HEK293 (cell line): ENCODE data around the gene DUSP10.

Experiments
- EGR2 ChIP-seq: fragments of 450-650 bp; formaldehyde crosslinking; IDR thresholded peaks from 2 replicates; pipeline ENCODE4 v1.5.1; 2016; ENCODE audit warnings: low read depth, missing biosample characterization, missing genetic modification characterization
- KLF9 ChIP-seq: fragments of 450-650 bp; formaldehyde crosslinking; IDR thresholded peaks from 2 replicates; pipeline ENCODE4 v1.5.1; 2016; ENCODE audit warnings: missing biosample characterization, missing genetic modification characterization, low read depth
- MYNN ChIP-seq: fragments of 450-650 bp; formaldehyde crosslinking; IDR thresholded peaks from 2 replicates; pipeline ENCODE4 v1.5.1; 2016; ENCODE audit warnings: missing biosample characterization, missing genetic modification characterization, borderline replicate concordance
- OSR2 ChIP-seq: fragments of 450-650 bp; formaldehyde crosslinking; IDR thresholded peaks from 2 replicates; pipeline ENCODE4 v1.5.1; 2016; ENCODE audit warnings: missing biosample characterization, missing genetic modification characterization
- OVOL3 ChIP-seq: fragments of 450-650 bp; formaldehyde crosslinking; IDR thresholded peaks from 2 replicates; pipeline ENCODE4 v1.5.1; 2016; ENCODE audit warnings: missing biosample characterization, missing genetic modification characterization
- REPIN1 ChIP-seq: fragments of 450-650 bp; formaldehyde crosslinking; IDR thresholded peaks from 2 replicates; pipeline ENCODE4 v1.5.1; 2017; ENCODE audit warnings: missing biosample characterization, missing genetic modification characterization, low read depth
- TRIM28 ChIP-seq: IDR thresholded peaks from 2 replicates; pipeline ENCODE4 v1.6.1; 2011; ENCODE audit warnings: low read length, control low read depth, borderline replicate concordance
- ZNF174 ChIP-seq: fragments of 450-650 bp; formaldehyde crosslinking; IDR thresholded peaks from 2 replicates; pipeline ENCODE4 v1.5.0; 2017; ENCODE audit warnings: missing biosample characterization, mild to moderate bottlenecking, missing genetic modification characterization
- ZNF2 ChIP-seq: fragments of 450-650 bp; formaldehyde crosslinking; IDR thresholded peaks from 2 replicates; pipeline ENCODE4 v1.5.1; 2016; ENCODE audit warnings: missing biosample characterization, missing genetic modification characterization
- ZNF211 ChIP-seq: fragments of 450-650 bp; formaldehyde crosslinking; IDR thresholded peaks from 2 replicates; pipeline ENCODE4 v1.5.1; 2016; ENCODE audit warnings: low read depth, missing biosample characterization, missing genetic modification characterization
- ZNF23 ChIP-seq: fragments of 450-650 bp; formaldehyde crosslinking; IDR thresholded peaks from 2 replicates; pipeline ENCODE4 v1.5.1; 2016; ENCODE audit warnings: missing biosample characterization, missing genetic modification characterization, borderline replicate concordance
- ZNF266 ChIP-seq: fragments of 450-650 bp; formaldehyde crosslinking; IDR thresholded peaks from 2 replicates; pipeline ENCODE4 v1.5.1; 2016; ENCODE audit warnings: missing biosample characterization, missing genetic modification characterization, low read depth
- ZNF311 ChIP-seq: fragments of 450-650 bp; formaldehyde crosslinking; IDR thresholded peaks from 2 replicates; pipeline ENCODE4 v1.5.1; 2017; ENCODE audit warnings: missing biosample characterization, missing genetic modification characterization, borderline replicate concordance
- ZNF341 ChIP-seq: fragments of 450-650 bp; formaldehyde crosslinking; IDR thresholded peaks from 2 replicates; pipeline ENCODE4; 2016; ENCODE audit warnings: low read depth, missing biosample characterization, missing genetic modification characterization
- ZNF366 ChIP-seq: fragments of 450-650 bp; formaldehyde crosslinking; conservative IDR thresholded peaks from 2 replicates; pipeline ENCODE4 v1.5.1; 2016; ENCODE audit warnings: missing biosample characterization, missing genetic modification characterization
- ZNF510 ChIP-seq: fragments of 450-650 bp; formaldehyde crosslinking; IDR thresholded peaks from 2 replicates; pipeline ENCODE4 v1.5.1; 2018; ENCODE audit warnings: mild to moderate bottlenecking, missing genetic modification characterization, missing biosample characterization; ENCODE audit not compliant: insufficient replicate concordance
- ZNF529 ChIP-seq: fragments of 450-650 bp; formaldehyde crosslinking; IDR thresholded peaks from 2 replicates; pipeline ENCODE4 v1.5.1; 2017; ENCODE audit warnings: missing genetic modification characterization, missing biosample characterization; ENCODE audit not compliant: insufficient replicate concordance
- ZNF560 ChIP-seq: fragments of 450-650 bp; formaldehyde crosslinking; IDR thresholded peaks from 2 replicates; pipeline ENCODE4 v1.5.1; 2017; ENCODE audit warnings: missing biosample characterization, missing genetic modification characterization, borderline replicate concordance
- ZNF623 ChIP-seq: fragments of 450-650 bp; formaldehyde crosslinking; IDR thresholded peaks from 2 replicates; pipeline ENCODE4 v1.5.1; 2016; ENCODE audit warnings: missing biosample characterization, missing genetic modification characterization
- ZNF658 ChIP-seq: fragments of 450-650 bp; formaldehyde crosslinking; IDR thresholded peaks from 2 replicates; pipeline ENCODE4; 2016; ENCODE audit warnings: missing biosample characterization, missing genetic modification characterization
- ZNF843 ChIP-seq: fragments of 450-650 bp; formaldehyde crosslinking; IDR thresholded peaks from 2 replicates; pipeline ENCODE4 v1.5.1; 2016; ENCODE audit warnings: missing biosample characterization, missing genetic modification characterization
- TF ChIP-seq, protein P1 (sequence below): fragments of 450-650 bp; formaldehyde crosslinking; IDR thresholded peaks from 2 replicates; pipeline ENCODE4 v1.5.1; 2016; ENCODE audit warnings: missing biosample characterization, missing genetic modification characterization, borderline replicate concordance
- TF ChIP-seq, protein P2 (sequence below): IDR thresholded peaks from 2 replicates; pipeline ENCODE4 v1.6.1; 2011; ENCODE audit warnings: mild to moderate bottlenecking, low read depth, low read length, borderline replicate concordance
- TF ChIP-seq, protein P3 (sequence below): fragments of 450-650 bp; formaldehyde crosslinking; optimal IDR thresholded peaks from 2 replicates; pipeline ENCODE3; 2016; ENCODE audit warnings: missing biosample characterization, mild to moderate bottlenecking, missing genetic modification characterization
- TF ChIP-seq, protein P4 (sequence below): fragments of 450-650 bp; formaldehyde crosslinking; IDR thresholded peaks from 2 replicates; pipeline ENCODE4 v1.5.1; 2016; ENCODE audit warnings: missing biosample characterization, missing genetic modification characterization
- TF ChIP-seq, protein P5 (sequence below): fragments of 450-650 bp; formaldehyde crosslinking; IDR thresholded peaks from 2 replicates; pipeline ENCODE4 v1.5.1; 2016; ENCODE audit warnings: missing biosample characterization, missing genetic modification characterization

DUSP10 gene

DNA sequence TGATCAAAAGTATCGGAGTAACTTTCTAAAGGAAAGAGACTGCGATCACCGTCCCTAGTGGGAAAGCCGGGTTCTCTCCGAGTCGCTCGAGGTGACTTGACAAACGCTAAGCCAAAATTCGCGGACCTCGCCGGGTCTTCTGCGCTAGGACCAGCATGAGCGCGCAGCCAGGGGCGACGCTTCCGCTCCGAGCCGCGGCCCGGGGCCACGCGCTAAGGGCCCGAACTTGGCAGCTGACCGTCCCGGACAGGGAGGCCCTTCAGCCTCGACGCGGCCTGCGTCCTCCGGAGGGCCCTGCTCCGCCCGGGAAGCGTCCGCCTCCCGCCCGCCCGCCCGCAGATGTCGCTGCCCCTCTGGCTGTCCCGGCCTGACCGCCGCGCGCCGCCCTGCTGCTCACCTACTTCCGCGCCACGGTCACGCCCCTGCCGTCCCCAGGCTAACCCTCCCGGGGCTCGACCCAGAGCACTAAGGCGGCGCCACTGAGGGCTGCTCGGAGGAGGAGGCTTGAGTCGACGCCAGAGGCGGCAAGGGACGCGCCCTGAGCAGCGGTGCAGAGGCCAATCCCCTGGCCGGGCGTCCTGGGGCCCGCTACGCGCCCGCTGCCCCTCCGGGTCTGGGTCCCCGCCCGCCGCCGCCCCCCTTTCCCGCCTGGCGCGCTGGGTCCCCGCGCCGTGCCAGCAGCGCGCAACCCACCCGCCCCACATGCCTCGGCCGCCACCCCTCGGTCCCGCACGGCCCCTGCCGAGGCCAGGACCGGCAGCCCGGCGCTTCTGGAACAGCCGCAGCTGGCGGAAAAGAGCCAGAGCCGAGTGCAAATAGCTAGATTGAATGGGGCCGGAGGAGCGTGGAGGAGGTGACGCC, 896 bp upstream of the DUSP10 start (continued):
- TF ChIP-seq, protein P1, sequence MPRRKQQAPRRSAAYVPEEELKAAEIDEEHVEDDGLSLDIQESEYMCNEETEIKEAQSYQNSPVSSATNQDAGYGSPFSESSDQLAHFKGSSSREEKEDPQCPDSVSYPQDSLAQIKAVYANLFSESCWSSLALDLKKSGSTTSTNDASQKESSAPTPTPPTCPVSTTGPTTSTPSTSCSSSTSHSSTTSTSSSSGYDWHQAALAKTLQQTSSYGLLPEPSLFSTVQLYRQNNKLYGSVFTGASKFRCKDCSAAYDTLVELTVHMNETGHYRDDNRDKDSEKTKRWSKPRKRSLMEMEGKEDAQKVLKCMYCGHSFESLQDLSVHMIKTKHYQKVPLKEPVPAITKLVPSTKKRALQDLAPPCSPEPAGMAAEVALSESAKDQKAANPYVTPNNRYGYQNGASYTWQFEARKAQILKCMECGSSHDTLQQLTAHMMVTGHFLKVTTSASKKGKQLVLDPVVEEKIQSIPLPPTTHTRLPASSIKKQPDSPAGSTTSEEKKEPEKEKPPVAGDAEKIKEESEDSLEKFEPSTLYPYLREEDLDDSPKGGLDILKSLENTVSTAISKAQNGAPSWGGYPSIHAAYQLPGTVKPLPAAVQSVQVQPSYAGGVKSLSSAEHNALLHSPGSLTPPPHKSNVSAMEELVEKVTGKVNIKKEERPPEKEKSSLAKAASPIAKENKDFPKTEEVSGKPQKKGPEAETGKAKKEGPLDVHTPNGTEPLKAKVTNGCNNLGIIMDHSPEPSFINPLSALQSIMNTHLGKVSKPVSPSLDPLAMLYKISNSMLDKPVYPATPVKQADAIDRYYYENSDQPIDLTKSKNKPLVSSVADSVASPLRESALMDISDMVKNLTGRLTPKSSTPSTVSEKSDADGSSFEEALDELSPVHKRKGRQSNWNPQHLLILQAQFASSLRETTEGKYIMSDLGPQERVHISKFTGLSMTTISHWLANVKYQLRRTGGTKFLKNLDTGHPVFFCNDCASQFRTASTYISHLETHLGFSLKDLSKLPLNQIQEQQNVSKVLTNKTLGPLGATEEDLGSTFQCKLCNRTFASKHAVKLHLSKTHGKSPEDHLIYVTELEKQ (tag by site-specific recombination), result no peak
- TF ChIP-seq, protein P2, sequence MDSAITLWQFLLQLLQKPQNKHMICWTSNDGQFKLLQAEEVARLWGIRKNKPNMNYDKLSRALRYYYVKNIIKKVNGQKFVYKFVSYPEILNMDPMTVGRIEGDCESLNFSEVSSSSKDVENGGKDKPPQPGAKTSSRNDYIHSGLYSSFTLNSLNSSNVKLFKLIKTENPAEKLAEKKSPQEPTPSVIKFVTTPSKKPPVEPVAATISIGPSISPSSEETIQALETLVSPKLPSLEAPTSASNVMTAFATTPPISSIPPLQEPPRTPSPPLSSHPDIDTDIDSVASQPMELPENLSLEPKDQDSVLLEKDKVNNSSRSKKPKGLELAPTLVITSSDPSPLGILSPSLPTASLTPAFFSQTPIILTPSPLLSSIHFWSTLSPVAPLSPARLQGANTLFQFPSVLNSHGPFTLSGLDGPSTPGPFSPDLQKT, result no peak
- TF ChIP-seq OVOL3, result no peak
- peak; percentile 96 for TF ChIP-seq ZNF341
- no peak for TF ChIP-seq EGR2
- TF ChIP-seq ZNF529 (tag by site-specific recombination), result no peak
- no peak for TF ChIP-seq MYNN
- no peak for TF ChIP-seq ZNF366
- no peak for TF ChIP-seq REPIN1 (tag by site-specific recombination)
- TF ChIP-seq ZNF174 (tag by site-specific recombination), result no peak
- no peak for TF ChIP-seq ZNF510 (tag by site-specific recombination)
- no peak for TF ChIP-seq ZNF23 (tag by site-specific recombination)
- TF ChIP-seq ZNF623 (tag by site-specific recombination), result no peak
- no peak for TF ChIP-seq ZNF843
- TF ChIP-seq, protein P3, sequence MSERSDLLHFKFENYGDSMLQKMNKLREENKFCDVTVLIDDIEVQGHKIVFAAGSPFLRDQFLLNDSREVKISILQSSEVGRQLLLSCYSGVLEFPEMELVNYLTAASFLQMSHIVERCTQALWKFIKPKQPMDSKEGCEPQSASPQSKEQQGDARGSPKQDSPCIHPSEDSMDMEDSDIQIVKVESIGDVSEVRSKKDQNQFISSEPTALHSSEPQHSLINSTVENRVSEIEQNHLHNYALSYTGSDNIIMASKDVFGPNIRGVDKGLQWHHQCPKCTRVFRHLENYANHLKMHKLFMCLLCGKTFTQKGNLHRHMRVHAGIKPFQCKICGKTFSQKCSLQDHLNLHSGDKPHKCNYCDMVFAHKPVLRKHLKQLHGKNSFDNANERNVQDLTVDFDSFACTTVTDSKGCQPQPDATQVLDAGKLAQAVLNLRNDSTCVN (tag by site-specific recombination), result peak; percentile 89
- TF ChIP-seq ZNF2 (tag by site-specific recombination), result peak; percentile 82
- TF ChIP-seq ZNF311 (tag by site-specific recombination), result no peak
- TF ChIP-seq TRIM28, result no peak
- TF ChIP-seq, protein P4, sequence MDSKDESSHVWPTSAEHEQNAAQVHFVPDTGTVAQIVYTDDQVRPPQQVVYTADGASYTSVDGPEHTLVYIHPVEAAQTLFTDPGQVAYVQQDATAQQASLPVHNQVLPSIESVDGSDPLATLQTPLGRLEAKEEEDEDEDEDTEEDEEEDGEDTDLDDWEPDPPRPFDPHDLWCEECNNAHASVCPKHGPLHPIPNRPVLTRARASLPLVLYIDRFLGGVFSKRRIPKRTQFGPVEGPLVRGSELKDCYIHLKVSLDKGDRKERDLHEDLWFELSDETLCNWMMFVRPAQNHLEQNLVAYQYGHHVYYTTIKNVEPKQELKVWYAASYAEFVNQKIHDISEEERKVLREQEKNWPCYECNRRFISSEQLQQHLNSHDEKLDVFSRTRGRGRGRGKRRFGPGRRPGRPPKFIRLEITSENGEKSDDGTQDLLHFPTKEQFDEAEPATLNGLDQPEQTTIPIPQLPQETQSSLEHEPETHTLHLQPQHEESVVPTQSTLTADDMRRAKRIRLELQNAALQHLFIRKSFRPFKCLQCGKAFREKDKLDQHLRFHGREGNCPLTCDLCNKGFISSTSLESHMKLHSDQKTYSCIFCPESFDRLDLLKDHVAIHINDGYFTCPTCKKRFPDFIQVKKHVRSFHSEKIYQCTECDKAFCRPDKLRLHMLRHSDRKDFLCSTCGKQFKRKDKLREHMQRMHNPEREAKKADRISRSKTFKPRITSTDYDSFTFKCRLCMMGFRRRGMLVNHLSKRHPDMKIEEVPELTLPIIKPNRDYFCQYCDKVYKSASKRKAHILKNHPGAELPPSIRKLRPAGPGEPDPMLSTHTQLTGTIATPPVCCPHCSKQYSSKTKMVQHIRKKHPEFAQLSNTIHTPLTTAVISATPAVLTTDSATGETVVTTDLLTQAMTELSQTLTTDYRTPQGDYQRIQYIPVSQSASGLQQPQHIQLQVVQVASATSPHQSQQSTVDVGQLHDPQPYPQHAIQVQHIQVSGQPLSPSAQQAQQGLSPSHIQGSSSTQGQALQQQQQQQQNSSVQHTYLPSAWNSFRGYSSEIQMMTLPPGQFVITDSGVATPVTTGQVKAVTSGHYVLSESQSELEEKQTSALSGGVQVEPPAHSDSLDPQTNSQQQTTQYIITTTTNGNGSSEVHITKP (tag by site-specific recombination), result peak; percentile 57
- TF ChIP-seq, protein P5, sequence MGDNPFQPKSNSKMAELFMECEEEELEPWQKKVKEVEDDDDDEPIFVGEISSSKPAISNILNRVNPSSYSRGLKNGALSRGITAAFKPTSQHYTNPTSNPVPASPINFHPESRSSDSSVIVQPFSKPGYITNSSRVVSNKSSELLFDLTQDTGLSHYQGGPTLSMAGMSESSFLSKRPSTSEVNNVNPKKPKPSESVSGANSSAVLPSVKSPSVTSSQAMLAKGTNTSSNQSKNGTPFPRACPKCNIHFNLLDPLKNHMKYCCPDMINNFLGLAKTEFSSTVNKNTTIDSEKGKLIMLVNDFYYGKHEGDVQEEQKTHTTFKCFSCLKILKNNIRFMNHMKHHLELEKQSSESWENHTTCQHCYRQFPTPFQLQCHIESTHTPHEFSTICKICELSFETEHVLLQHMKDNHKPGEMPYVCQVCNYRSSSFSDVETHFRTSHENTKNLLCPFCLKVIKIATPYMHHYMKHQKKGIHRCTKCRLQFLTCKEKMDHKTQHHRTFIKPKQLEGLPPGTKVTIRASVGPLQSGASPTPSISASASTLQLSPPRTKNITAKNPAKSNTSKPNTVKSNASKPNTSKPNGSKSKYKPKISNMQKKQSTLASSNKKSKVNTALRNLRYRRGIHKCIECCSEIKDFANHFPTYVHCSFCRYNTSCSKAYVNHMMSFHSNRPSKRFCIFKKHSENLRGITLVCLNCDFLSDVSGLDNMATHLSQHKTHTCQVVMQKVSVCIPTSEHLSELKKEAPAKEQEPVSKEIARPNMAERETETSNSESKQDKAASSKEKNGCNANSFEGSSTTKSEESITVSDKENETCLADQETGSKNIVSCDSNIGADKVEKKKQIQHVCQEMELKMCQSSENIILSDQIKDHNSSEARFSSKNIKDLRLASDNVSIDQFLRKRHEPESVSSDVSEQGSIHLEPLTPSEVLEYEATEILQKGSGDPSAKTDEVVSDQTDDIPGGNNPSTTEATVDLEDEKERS (tag by site-specific recombination), result no peak; the same call in 1 of the 2 replicates
- no peak for TF ChIP-seq OSR2
- no peak for TF ChIP-seq ZNF658 (tag by site-specific recombination)
- TF ChIP-seq ZNF211 (tag by site-specific recombination), result no peak
- TF ChIP-seq ZNF560 (tag by site-specific recombination), result no peak
- peak; percentile 49; the same call in 1 of the 2 replicates for TF ChIP-seq KLF9
- TF ChIP-seq ZNF266 (tag by site-specific recombination), result no peak
